Glutamatergic neuron (in vitro differentiated cells): ENCODE measurements around the gene ARSK. TPM values are rescaled to one million over a fixed set of nuclear protein-coding genes. Genes with fewer than 3 reads are reported as not detected.

Experiments
- DNase-seq: peaks from one replicate; pipeline ENCODE4 v3.0.0; 2022
- H3K27ac Mint-ChIP-seq: one replicate; pipeline ENCODE4 v1.8.0; 2020; ENCODE audit warnings: mild to moderate bottlenecking, mixed read lengths, inconsistent platforms; ENCODE audit not compliant: unreplicated experiment
- H3K27me3 Mint-ChIP-seq: one replicate; pipeline ENCODE4 v1.8.0; 2020; ENCODE audit warnings: mild to moderate bottlenecking, moderate library complexity, mixed read lengths, inconsistent platforms; ENCODE audit not compliant: unreplicated experiment
- H3K36me3 Mint-ChIP-seq: one replicate; pipeline ENCODE4 v1.8.0; 2020; ENCODE audit warnings: mild to moderate bottlenecking, mixed read lengths, inconsistent platforms; ENCODE audit not compliant: unreplicated experiment
- H3K4me1 Mint-ChIP-seq: one replicate; pipeline ENCODE4 v1.8.0; 2020; ENCODE audit warnings: mild to moderate bottlenecking, low read depth, mixed read lengths, inconsistent platforms; ENCODE audit not compliant: unreplicated experiment
- H3K4me3 Mint-ChIP-seq: one replicate; pipeline ENCODE4 v1.8.0; 2020; ENCODE audit warnings: mild to moderate bottlenecking, mixed read lengths, inconsistent platforms; ENCODE audit not compliant: unreplicated experiment
- H3K9me3 Mint-ChIP-seq: one replicate; pipeline ENCODE4 v1.8.0; 2020; ENCODE audit warnings: mild to moderate bottlenecking, moderate library complexity, mixed read lengths, inconsistent platforms; ENCODE audit not compliant: unreplicated experiment
- CTCF ChIP-seq: fragments of 200-600 bp; sonication (generic); IDR thresholded peaks from one replicate; pipeline ENCODE4 v1.5.0; 2021; ENCODE audit not compliant: partially characterized antibody, unreplicated experiment
- total RNA-seq: library from RNA; stranded (reverse); fragmentation: NEBNext Ultra II Directional; extraction: Animal tissue kit (Norgen Biotek cat#: 25700); gene quantifications from one replicate; pipeline ENCODE4 v1.2.1, GENCODE V29; 2021; ENCODE audit not compliant: unreplicated experiment

The ARSK gene
- total RNA-seq, 1 donor from 2014 or later, result 5.5 TPM

- Mint-ChIP-seq H3K4me3 (no peak overlapping the region), H3K4me1 (peaks cover 8% of the 10 kb centered on the region), H3K27me3 (no peaks in the 10 kb centered on the region), H3K27ac (no peak overlapping the region), H3K9me3 (no peaks in the 10 kb centered on the region), H3K36me3 (no peaks in the 10 kb centered on the region)
- no peak for DNase-seq
- TF ChIP-seq CTCF, result no peak
Observed at GRCh38 chr5:95530416-95530815, 24.5 kb upstream of the ARSK start.

- Mint-ChIP-seq H3K36me3 (no peaks in the 10 kb centered on the region), H3K27me3 (no peaks in the 10 kb centered on the region), H3K27ac (no peak overlapping the region), H3K4me1 (peaks cover 8% of the 10 kb centered on the region), H3K9me3 (no peaks in the 10 kb centered on the region), H3K4me3 (no peak overlapping the region)
- TF ChIP-seq CTCF, result no peak
- no peak for DNase-seq
Observed at GRCh38 chr5:95531491-95531890, 23.4 kb upstream of the ARSK start.

GRCh38 chr5:95532415-95532814 lies 22.5 kb upstream of the ARSK start:
- Mint-ChIP-seq H3K36me3 (no peaks in the 10 kb centered on the region), H3K27me3 (no peaks in the 10 kb centered on the region), H3K4me3 (no peak overlapping the region)

GRCh38 chr5:95533106-95533505 lies 21.8 kb upstream of the ARSK start:
- Mint-ChIP-seq H3K9me3 (no peaks in the 10 kb centered on the region), H3K27ac (no peak overlapping the region)
- DNase-seq, result no peak

More at GRCh38 chr5:95532415-95532814, 22.5 kb upstream of the ARSK start:
- no peaks in the 10 kb centered on the region for H3K9me3 Mint-ChIP-seq
- no peak for DNase-seq
- H3K27ac Mint-ChIP-seq, result no peak overlapping the region
- peaks cover 8% of the 10 kb centered on the region for H3K4me1 Mint-ChIP-seq
- TF ChIP-seq CTCF, result no peak

GRCh38 chr5:95533761-95534160 lies 21.1 kb upstream of the ARSK start:
- no peaks in the 10 kb centered on the region for H3K27me3 Mint-ChIP-seq
- H3K27ac Mint-ChIP-seq, result no peak overlapping the region
- TF ChIP-seq CTCF, result no peak
- no peaks in the 10 kb centered on the region for H3K9me3 Mint-ChIP-seq
- H3K36me3 Mint-ChIP-seq, result no peaks in the 10 kb centered on the region
- no peak for DNase-seq
- peaks cover 8% of the 10 kb centered on the region for H3K4me1 Mint-ChIP-seq
- no peak overlapping the region for H3K4me3 Mint-ChIP-seq

More at GRCh38 chr5:95533106-95533505, 21.8 kb upstream of the ARSK start:
- Mint-ChIP-seq H3K4me3 (no peak overlapping the region), H3K36me3 (no peaks in the 10 kb centered on the region), H3K4me1 (peaks cover 8% of the 10 kb centered on the region), H3K27me3 (no peaks in the 10 kb centered on the region)
- TF ChIP-seq CTCF, result no peak
